Amniotic stem cell (primary cell): Measurements from ENCODE around the gene ZNF592.
"Not testable (repeated sequence)": the region's sequence is repeated elsewhere in the genome, so short reads cannot be mapped to it uniquely, and the experiment has no call there.

ENCODE experiments used
- DNase-seq: peaks from one replicate; lab custom pipeline; 2025; lab: John Stamatoyannopoulos, UW

ZNF592 gene

DNA sequence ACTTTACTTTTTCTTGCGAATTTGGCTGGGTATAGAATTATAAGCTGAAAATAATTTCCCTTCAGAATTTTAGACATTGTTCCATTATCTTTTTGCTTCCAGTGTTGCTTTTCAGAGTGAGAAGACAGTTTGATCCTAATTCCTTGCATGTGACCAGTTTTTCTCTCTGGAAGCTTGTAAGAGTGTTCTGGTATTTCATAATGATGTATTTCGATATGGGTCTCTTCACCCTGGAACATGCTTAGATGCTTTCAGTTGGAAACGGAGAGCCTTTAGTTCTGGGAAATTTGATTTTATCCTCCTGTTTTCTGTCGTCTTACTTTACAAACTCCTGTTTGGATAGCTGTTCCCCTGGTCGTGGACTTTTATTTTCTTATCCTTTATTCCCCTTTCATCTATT is 82.6 kb downstream of the ZNF592 start:
- no peak for DNase-seq

DNA sequence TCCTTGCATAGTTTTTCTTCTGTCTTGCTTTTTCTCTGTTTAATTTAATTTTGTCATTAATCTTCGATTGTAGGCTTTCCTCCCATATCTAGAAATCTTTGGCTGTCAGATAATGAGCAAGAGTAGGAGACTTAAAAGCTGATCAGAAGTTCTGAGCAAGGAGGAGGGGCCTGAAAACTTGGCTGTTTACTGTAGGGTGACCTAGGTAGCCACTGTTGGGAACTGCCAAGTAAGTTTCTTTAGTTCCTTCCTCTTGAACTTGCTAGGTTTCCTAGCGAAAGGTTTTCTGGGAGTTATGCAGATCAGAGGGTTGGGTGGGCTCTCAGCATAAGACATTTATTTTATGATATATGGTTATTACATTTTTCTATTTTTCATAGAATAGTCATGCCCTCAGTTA is 83.2 kb downstream of the ZNF592 start:
- DNase-seq = no peak

DNA sequence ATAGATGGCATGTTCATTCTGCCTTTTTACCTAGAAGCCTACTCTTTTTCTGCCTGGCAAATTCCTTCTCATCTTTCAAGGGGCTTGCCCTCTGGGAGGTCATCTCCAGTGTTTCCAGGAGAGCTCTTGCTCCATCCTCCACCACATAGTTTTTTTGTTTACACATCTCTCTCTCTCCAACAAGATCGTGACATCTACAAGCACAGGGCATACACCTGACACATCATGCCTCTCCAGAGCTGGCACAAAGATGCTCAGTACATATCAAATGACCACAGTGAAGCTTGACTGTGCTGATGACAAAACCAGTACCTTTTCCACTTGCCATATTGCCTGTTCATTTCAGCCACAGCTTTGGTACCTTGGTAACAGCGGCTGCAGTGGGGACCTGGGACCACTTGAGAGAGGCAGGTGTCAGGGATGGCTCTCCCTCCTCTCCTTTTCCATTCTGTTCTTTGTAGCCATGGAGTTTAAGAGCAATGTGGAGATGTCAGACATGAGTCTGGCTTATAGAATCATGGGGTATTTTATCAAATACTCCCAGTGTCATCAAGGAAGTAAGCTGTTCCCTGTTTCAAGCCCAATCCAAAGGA is 84.2 kb downstream of the ZNF592 start:
- DNase-seq = no peak

DNA sequence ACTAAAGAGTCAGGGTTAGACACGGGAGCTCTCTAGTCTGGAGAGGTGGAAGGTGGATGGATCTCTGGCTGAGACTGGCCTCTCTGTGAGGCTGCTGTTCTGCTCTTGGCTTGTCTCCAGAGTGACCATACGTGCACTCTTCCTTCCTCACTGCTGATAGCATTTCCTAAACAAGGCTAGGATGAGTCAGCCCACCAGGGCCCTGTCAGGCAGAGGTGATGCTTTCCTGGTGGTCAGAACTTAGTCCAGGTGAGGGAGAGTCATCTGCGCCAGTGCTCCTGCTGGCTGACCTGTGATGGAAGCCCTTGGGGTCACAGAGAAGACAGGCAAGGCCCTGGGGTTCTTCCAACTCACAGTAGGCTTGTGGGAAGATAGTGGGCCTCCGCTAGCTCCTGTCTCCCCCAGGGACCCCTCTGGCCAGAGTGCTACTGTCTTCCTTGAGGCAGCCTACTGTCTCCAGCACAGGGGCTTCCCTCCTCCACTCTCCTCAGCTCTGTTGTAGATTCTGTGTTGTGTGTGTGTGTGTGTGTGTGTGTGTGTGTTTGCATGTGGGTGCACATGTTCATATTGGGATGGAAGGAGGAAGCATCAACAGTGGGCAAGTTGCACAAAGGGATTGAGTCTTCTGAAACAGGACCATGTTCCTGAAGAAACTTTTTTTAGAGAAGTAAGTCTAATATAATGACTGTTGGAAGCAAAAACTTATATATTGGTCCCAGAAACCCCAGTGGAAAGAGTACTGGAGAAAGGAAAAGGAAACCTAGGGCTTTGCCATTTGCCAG is 85.2 kb downstream of the ZNF592 start:
- no peak for DNase-seq

DNA sequence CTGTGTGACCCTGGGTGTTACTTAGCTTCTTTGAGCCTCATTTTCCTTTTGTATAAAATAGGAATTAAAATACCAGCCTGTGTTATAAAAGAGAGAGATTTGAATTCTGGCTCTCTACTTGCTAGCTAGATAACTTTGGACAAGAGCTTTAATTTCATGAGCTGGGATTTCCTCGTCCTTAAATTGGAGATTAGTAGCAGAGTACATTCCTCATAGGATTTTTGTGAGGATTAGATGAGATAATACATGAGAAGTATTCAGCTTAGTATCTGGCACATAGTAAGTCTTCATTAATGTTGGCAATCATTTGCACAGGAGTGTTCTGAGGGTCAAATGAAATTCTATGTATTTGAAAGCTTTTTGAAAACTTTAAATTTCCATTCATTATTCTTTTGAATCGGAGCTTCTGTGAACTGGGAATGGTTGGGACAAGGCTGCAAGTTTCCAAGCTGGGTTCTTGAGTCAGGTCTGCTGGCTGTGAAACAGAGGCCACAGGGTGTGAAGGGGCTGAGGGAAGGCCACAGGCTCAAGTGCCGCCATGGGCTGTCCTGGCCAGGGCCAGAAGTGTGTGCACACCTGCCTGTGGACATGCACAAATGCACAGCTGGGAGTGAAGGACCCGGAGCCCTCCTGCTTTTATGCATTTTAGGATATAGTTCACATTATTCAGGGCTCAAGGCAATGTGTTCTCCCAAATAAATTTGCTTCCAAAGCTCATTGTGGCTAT is 86.0 kb downstream of the ZNF592 start:
- no peak for DNase-seq

DNA sequence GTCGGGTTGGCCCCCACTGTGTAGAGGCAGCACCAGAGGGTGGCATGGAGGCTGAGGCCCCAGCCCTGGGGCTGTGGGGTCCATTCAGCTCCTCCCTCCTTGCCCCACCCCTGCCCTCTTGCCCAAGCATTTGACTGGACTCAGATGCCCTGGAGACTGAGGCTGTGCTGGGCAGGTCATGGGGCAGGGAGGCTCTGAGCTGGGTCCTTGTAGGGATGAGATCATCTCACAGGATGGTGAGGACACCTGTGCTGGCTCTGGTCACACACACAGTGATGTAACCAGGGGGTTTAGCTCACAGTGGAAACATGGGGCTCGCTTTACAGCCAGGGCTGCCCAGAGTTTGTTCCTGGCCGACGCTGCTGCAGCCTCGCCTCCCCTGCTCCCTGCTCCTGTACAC is 86.6 kb downstream of the ZNF592 start:
- no peak for DNase-seq

DNA sequence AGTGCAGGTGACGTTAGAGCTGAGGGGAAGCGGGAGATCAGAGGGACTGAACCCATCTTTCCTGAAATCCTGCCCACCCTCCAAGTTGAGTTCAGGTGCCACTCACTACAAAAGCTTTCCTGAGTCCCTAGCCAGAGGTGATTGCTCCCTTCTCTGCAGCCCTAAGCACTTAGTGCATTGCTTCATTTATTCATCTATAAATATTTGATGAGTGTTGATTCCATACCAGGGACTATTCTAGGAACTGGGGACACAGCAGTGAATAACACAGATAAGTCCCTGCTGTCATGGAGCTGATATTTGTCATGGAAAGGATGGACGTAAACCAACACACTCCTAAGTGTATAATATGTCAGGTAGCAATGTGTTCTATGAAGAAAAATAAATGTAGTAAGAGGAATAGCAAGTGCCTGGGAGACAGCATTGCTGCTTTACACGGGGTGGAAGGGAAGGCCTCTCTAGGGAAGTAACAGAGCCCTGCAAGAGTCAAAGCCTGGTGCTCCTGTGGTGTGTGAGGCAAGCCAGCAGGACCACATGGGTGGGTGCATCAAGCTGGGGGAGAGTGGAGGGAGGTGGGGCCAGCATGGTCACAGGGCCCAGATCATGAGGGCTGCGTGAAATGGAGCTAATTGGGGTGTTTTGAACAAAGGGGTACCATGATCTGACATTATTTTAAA is 87.4 kb downstream of the ZNF592 start:
- no peak for DNase-seq

DNA sequence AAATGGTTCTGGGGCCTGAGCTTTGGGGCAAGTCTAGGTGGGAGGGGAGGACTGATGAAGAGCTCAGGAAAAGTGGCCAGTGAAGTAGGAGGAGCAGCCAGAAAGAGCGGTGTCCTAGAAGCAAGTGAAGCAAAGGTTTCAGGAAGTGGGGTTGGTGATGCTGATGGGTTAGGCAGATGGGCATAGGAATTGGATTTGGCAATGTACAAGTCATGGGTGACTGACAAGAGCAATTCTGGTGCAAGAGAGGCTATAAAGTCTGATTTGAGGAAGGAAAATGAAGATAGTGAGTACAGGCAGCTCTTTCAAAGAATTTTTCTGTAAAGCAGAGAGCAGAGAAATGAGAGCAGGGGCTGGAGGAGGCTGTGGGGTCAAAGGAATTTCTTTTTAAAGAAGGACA is 88.5 kb downstream of the ZNF592 start:
- no peak for DNase-seq

DNA sequence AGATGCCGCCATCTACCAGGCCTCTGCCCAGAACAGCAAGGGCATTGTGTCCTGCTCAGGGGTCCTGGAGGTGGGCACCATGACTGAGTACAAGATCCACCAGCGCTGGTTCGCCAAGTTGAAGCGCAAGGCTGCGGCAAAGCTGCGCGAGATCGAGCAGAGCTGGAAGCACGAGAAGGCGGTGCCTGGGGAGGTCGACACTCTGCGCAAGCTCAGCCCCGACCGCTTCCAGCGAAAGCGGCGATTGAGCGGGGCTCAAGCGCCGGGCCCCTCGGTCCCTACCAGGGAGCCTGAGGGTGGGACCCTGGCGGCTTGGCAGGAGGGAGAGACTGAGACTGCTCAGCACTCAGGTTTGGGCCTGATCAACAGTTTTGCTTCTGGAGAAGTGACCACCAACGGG is 91.3 kb downstream of the ZNF592 start:
- no peak for DNase-seq

DNA sequence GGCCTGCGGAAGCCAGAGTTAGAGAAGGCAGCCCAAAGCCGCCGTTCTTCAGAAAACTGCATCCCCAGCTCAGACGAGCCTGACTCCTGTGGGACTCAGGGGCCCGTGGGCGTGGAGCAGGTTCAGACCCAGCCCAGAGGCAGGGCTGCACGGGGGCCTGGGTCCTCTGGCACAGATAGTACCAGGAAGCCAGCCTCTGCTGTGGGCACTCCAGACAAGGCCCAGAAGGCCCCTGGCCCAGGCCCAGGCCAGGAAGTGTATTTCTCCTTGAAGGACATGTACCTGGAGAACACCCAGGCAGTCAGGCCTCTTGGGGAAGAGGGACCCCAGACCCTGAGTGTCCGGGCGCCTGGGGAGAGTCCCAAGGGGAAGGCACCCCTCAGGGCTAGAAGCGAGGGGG is 91.9 kb downstream of the ZNF592 start:
- no peak for DNase-seq

DNA sequence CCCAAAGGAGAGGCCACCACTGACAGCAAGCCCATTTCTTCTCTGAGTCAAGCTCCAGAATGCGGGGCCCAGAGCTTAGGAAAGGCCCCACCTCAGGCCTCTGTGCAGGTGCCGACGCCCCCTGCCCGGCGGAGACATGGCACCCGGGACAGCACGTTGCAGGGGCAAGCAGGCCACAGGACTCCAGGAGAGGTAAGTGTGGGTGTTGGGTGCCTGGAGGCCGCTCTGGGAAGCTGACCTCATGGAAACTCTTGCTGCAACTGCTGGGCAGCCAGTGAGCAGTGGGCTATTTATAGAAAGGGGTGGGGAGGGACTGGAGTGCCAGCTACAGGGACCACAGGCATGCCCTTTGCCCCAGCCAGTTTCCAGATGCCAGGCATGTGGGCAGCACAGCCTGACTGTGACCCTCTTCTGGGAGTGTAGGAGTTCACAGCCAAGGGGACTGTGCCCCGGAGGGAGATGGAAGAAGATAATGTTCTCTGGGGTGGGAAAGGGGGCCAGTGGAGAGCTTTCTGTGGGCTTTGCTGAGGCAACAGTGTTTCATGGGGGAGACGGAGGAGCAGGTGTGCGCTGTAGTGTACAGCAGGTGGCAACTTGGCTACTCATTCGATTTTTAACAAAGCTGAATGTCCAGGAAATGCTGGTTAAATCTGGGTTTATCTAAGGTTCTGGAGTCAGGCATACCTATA is 92.5 kb downstream of the ZNF592 start:
- no peak for DNase-seq

DNA sequence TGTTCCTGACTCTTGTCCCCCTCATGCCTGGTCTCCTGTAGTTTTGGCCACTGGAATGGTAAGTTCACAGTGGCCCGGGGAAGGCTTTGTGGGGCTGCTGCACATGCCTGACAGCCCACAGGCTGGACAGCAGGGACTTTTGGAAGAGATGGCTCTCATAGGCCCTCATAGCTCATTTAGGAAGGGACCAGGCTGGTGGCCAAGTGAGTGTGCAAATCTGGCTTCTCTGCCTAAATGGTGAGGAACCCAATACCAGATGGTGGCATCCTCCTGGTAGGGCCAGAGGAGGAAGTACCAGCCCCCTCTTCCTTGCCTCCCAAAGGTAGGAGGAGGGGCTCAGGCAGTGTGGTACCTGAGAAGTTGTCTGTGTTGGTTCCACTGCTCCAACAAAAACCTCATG is 94.4 kb downstream of the ZNF592 start:
- no peak for DNase-seq

DNA sequence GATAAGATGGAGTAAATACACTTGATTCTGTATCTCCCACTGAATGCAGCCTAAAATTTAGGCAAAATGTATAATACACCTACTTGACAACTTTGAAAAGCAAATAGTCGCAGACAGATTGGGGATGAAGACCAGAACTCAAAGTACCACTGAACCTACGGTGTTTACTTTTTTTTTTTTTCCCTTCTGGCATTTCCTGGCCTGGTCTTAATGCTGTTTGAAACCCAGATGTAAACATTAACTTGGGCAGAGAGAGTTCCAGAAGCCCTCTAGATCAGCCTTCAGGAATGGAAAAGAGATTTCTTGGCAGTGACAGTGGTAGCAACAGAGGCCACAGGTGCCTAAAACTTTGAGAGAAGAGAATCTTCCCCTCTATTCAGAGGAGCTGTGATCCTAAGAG is 96.6 kb downstream of the ZNF592 start:
- DNase-seq = no peak

DNA sequence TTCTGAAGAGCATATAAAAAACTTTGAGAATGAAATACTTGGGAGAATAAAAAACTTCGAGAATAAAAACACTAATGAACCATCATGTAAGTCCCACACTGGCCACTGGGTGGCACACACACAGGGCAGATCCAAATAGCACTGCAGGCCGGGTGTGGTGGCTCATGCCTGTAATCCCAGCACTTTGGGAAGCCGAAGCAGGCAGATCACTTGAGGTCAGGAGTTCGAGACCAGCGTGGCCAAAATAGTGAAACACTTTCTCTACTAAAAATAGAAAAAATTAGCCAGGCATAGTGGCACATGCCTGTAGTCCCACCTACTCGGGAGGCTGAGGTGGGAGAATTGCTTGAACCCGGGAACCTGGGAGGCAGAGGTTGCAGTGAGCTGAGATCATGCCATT is 97.2 kb downstream of the ZNF592 start:
- not testable (repeated sequence) for DNase-seq

DNA sequence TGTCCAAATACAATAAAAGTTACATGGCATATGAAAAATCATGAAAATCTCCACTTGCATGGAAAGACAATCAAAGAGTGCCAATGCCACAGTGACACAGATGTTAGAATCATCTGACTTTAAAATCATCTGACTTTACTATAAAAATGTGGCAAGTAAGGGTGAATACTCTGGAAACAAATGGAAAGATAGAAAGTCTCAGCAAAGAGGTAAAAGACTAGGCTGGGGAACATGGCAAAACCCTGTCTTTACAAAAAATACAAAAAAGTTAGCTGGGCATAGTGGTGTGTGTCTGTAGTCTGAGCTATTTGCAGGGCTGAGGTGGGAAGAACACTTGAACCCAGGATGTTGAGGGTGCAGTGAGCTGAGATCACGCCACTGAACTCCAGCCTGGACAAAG is 97.9 kb downstream of the ZNF592 start:
- DNase-seq = no peak

DNA sequence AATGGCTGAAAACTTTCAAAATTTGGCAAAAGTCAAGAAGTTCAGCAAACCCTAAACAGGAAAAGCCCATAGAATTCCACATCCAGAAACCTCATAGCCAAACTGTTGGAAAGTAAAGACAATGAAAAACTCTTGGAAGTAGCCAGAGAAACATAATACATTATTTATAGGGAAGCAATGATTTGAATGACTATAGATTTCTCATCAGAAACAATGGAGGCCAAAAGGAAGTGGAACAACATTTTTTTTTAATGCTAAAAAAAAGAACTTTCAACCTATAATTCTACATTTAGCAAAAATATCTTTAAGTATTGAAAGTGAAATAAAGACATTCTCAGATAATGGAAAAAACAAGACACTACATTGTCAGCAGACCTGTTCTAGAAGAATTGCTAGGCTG is 99.0 kb downstream of the ZNF592 start:
- DNase-seq = no peak

DNA sequence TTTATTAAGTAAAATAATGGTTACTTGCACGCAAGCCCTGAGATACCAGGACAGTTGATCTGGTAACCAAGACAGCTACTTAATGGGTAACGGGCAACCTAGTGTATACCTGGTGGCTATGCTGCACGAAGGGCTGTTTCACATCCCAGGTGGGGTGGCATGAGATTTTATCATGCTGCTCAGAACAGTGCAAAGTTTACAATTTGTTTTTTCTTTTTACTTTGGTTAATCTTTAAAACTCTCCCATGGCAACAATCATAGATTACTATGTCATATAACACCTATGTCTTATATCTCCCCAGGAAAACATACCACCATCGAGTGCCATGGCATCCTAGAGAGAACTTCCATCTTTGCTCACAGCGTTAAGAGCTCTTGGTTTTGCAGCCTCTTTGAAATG is 103.8 kb downstream of the ZNF592 start:
- DNase-seq = no peak

DNA sequence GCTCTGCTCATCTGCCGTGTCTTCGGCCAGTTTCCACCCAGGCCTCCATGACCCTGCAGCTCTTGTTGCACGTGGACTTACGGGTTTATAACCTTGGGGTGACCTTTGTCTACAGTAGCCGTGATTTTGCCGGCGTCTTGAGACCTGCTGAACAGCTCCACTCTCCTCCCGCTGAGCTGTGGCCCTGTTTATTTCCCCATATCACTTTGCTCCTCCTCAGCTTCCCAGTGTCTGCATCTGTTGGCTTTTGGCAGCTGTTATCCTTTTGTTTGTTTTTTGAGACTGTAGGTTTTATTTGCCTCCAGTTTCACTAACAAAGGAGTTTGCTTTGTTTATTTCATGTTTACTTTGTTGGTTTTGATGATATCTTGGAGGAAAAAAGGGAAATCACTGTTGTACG is 106.7 kb downstream of the ZNF592 start:
- DNase-seq = no peak

DNA sequence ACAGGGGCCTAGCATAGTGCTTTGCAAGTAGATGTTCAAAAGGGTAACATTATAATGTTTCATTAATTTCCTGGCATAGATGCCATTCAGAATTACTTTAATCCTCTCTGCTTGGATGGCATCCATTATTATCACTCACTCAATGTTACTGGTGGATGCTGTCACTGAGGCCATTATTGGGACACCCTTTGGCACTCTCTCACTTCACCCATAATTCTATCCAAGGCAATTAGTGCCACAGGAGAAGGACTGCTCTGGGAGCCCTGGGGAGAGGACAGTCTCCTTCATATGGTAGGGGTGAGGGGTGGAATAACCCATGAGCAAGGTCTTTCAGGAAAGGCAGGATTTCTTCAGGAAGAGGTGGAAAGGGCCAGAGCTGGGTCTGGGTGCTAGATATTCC is 107.4 kb downstream of the ZNF592 start:
- DNase-seq = no peak
